ENCODE measurements around the gene SOSTDC1.

DNA sequence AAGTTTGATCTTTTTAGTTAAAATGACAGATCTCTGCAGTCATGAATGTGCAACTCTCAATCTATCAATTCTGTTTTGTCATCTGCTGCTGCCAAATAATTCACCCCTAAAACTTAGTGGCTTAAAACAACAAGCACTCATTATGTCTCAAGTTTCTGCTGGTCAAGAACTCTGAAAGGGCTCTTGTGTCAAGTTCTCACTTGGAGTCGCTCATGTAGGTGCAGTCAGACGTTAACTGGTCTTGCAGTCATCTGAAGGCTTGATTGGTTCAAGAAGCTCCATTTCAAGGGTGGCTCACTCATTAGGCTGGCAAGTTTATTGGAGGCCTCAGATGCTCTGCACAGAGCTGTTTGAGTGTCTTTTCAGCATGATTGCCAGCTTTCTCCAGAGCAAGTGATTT lies 32.6 kb upstream of the SOSTDC1 start:
- TF ChIP-seq ZNF274 (IDR thresholded peaks at IDR 0.05; ENCODE audit: low read length) (no peak), ZNF274 (tag by site-specific recombination; IDR thresholded peaks at IDR 0.05; ENCODE audit: borderline replicate concordance) (no peak), PRDM1 (tag by site-specific recombination; IDR thresholded peaks at IDR 0.05) (no peak), ZNF561 (tag by site-specific recombination; IDR thresholded peaks at IDR 0.05; ENCODE audit: borderline replicate concordance) (no peak), YY1 (tag by site-specific recombination; IDR thresholded peaks at IDR 0.05) (no peak), ZNF416 (tag by site-specific recombination; IDR thresholded peaks at IDR 0.05) (no peak), ZBTB8A (tag by site-specific recombination; IDR thresholded peaks at IDR 0.05) (no peak), ZSCAN23 (tag by site-specific recombination; IDR thresholded peaks at IDR 0.05) (no peak)
- TF ChIP-seq, protein P1, sequence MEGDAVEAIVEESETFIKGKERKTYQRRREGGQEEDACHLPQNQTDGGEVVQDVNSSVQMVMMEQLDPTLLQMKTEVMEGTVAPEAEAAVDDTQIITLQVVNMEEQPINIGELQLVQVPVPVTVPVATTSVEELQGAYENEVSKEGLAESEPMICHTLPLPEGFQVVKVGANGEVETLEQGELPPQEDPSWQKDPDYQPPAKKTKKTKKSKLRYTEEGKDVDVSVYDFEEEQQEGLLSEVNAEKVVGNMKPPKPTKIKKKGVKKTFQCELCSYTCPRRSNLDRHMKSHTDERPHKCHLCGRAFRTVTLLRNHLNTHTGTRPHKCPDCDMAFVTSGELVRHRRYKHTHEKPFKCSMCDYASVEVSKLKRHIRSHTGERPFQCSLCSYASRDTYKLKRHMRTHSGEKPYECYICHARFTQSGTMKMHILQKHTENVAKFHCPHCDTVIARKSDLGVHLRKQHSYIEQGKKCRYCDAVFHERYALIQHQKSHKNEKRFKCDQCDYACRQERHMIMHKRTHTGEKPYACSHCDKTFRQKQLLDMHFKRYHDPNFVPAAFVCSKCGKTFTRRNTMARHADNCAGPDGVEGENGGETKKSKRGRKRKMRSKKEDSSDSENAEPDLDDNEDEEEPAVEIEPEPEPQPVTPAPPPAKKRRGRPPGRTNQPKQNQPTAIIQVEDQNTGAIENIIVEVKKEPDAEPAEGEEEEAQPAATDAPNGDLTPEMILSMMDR (tag by site-specific recombination; IDR thresholded peaks at IDR 0.05), result no peak
- TF ChIP-seq, protein P2, sequence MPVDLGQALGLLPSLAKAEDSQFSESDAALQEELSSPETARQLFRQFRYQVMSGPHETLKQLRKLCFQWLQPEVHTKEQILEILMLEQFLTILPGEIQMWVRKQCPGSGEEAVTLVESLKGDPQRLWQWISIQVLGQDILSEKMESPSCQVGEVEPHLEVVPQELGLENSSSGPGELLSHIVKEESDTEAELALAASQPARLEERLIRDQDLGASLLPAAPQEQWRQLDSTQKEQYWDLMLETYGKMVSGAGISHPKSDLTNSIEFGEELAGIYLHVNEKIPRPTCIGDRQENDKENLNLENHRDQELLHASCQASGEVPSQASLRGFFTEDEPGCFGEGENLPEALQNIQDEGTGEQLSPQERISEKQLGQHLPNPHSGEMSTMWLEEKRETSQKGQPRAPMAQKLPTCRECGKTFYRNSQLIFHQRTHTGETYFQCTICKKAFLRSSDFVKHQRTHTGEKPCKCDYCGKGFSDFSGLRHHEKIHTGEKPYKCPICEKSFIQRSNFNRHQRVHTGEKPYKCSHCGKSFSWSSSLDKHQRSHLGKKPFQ (tag by site-specific recombination; IDR thresholded peaks at IDR 0.05), result no peak
- TF ChIP-seq, protein P3, sequence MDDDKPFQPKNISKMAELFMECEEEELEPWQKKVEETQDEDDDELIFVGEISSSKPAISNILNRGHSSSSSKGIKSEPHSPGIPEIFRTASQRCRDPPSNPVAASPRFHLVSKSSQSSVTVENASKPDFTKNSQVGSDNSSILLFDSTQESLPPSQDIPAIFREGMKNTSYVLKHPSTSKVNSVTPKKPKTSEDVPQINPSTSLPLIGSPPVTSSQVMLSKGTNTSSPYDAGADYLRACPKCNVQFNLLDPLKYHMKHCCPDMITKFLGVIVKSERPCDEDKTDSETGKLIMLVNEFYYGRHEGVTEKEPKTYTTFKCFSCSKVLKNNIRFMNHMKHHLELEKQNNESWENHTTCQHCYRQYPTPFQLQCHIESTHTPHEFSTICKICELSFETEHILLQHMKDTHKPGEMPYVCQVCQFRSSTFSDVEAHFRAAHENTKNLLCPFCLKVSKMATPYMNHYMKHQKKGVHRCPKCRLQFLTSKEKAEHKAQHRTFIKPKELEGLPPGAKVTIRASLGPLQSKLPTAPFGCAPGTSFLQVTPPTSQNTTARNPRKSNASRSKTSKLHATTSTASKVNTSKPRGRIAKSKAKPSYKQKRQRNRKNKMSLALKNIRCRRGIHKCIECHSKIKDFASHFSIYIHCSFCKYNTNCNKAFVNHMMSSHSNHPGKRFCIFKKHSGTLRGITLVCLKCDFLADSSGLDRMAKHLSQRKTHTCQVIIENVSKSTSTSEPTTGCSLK (tag by site-specific recombination; IDR thresholded peaks at IDR 0.05), result no peak
- TF ChIP-seq, protein P4, sequence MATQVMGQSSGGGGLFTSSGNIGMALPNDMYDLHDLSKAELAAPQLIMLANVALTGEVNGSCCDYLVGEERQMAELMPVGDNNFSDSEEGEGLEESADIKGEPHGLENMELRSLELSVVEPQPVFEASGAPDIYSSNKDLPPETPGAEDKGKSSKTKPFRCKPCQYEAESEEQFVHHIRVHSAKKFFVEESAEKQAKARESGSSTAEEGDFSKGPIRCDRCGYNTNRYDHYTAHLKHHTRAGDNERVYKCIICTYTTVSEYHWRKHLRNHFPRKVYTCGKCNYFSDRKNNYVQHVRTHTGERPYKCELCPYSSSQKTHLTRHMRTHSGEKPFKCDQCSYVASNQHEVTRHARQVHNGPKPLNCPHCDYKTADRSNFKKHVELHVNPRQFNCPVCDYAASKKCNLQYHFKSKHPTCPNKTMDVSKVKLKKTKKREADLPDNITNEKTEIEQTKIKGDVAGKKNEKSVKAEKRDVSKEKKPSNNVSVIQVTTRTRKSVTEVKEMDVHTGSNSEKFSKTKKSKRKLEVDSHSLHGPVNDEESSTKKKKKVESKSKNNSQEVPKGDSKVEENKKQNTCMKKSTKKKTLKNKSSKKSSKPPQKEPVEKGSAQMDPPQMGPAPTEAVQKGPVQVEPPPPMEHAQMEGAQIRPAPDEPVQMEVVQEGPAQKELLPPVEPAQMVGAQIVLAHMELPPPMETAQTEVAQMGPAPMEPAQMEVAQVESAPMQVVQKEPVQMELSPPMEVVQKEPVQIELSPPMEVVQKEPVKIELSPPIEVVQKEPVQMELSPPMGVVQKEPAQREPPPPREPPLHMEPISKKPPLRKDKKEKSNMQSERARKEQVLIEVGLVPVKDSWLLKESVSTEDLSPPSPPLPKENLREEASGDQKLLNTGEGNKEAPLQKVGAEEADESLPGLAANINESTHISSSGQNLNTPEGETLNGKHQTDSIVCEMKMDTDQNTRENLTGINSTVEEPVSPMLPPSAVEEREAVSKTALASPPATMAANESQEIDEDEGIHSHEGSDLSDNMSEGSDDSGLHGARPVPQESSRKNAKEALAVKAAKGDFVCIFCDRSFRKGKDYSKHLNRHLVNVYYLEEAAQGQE (tag by site-specific recombination; IDR thresholded peaks at IDR 0.05), result no peak
- TF ChIP-seq, protein P5, sequence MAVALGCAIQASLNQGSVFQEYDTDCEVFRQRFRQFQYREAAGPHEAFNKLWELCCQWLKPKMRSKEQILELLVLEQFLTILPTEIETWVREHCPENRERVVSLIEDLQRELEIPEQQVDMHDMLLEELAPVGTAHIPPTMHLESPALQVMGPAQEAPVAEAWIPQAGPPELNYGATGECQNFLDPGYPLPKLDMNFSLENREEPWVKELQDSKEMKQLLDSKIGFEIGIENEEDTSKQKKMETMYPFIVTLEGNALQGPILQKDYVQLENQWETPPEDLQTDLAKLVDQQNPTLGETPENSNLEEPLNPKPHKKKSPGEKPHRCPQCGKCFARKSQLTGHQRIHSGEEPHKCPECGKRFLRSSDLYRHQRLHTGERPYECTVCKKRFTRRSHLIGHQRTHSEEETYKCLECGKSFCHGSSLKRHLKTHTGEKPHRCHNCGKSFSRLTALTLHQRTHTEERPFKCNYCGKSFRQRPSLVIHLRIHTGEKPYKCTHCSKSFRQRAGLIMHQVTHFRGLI (tag by site-specific recombination; IDR thresholded peaks at IDR 0.05), result no peak
